PFSK-1 (cell line): ENCODE data around the gene UBAP1L.

Experiments used
- FOXP2 ChIP-seq: optimal IDR thresholded peaks from 2 replicates; pipeline ENCODE3; 2011; ENCODE audit warnings: borderline replicate concordance, control low read depth, inconsistent platforms; ENCODE audit not compliant: insufficient read depth; ENCODE audit errors: extremely low read length, extremely low read depth
- POLR2AphosphoS5 ChIP-seq: IDR thresholded peaks from 2 replicates; pipeline ENCODE4 v1.6.1; 2012; ENCODE audit warnings: low read depth, mild to moderate bottlenecking, control low read depth, low read length, moderate library complexity
- REST ChIP-seq, 2 experiments: IDR thresholded peaks; 2 replicates each; pipeline versions ENCODE4 v1.6.1 to v1.8.0; 2011 to 2012; ENCODE audit warnings: low read depth in 2 of 2, low read length in 2 of 2, control low read depth in 1 of 2, inconsistent platforms in 1 of 2, mild to moderate bottlenecking in 1 of 2, moderate library complexity in 1 of 2; ENCODE audit not compliant: insufficient read depth in 1 of 2
- SIN3A ChIP-seq: IDR thresholded peaks from 2 replicates; pipeline ENCODE4 v1.6.1; 2012; ENCODE audit warnings: mild to moderate bottlenecking, low read length, moderate library complexity, borderline replicate concordance; ENCODE audit not compliant: insufficient read depth
- TAF1 ChIP-seq: IDR thresholded peaks from 2 replicates; pipeline ENCODE4 v1.6.1; 2012; ENCODE audit warnings: low read length, control low read depth, borderline replicate concordance; ENCODE audit not compliant: insufficient read depth

UBAP1L gene

GRCh38 chr15:65102912-65103311 lies 12.1 kb downstream of the UBAP1L start:
- TF ChIP-seq TAF1 (no peak), REST (IDR thresholded peaks at IDR 0.05; ENCODE audit: insufficient read depth in 1 of 2, low read depth in 2 of 2, low read length in 2 of 2) (no peak), POLR2AphosphoS5 (no peak), FOXP2 (no peak), SIN3A (no peak)

- TF ChIP-seq TAF1 (no peak), REST (IDR thresholded peaks at IDR 0.05; ENCODE audit: insufficient read depth in 1 of 2, low read depth in 2 of 2, low read length in 2 of 2) (no peak), FOXP2 (no peak), SIN3A (no peak)
These were observed 12.9 kb downstream of the UBAP1L start for GRCh38 chr15:65101891-65102708.

- no peak for TF ChIP-seq FOXP2
- no peak for TF ChIP-seq SIN3A
- TF ChIP-seq POLR2AphosphoS5, result no peak
- TF ChIP-seq TAF1, result no peak
- TF ChIP-seq REST (IDR thresholded peaks at IDR 0.05; ENCODE audit: insufficient read depth in 1 of 2, low read depth in 2 of 2, low read length in 2 of 2), result no peak
These were observed 13.5 kb downstream of the UBAP1L start for GRCh38 chr15:65101411-65101890.

- no peak for TF ChIP-seq REST (IDR thresholded peaks at IDR 0.05; ENCODE audit: insufficient read depth in 1 of 2, low read depth in 2 of 2, low read length in 2 of 2)
- TF ChIP-seq TAF1, result no peak
- TF ChIP-seq POLR2AphosphoS5, result no peak
- TF ChIP-seq SIN3A, result no peak
- TF ChIP-seq FOXP2, result no peak
These were observed 14.6 kb downstream of the UBAP1L start for GRCh38 chr15:65100442-65100841.
